H1 (cell line): Measurements from ENCODE around the gene TMEM220. TPM values are rescaled to one million over a fixed set of nuclear protein-coding genes. Genes with fewer than 3 reads are reported as not detected.

ENCODE experiments used
- CBX5 ChIP-seq: fragments of 300-800, 300-1000 bp; sonication (generic); IDR thresholded peaks from 2 replicates; pipeline ENCODE4 v1.7.1; 2016; ENCODE audit warnings: antibody characterized with exemption, low read length, low read depth
- GTF2F1 ChIP-seq: IDR thresholded peaks from 2 replicates; pipeline ENCODE4 v1.6.1; 2012; ENCODE audit warnings: low read depth, low read length, improper control_type of control experiment, borderline replicate concordance
- POLR2AphosphoS5 ChIP-seq: IDR thresholded peaks from 2 replicates; pipeline ENCODE4 v1.6.1; 2011; ENCODE audit warnings: low read depth, low read length
- RNF2 ChIP-seq: fragments of 200-900, 300-1000 bp; sonication (generic); IDR thresholded peaks from 2 replicates; pipeline ENCODE4 v1.7.1; 2016; ENCODE audit warnings: borderline replicate concordance, low read depth, mild to moderate bottlenecking, antibody characterized with exemption, low read length; ENCODE audit not compliant: poor library complexity, severe bottlenecking; ENCODE audit errors: missing control alignments
- RXRA ChIP-seq: IDR thresholded peaks from 2 replicates; pipeline ENCODE4 v1.6.1; 2011; ENCODE audit warnings: low read depth, mild to moderate bottlenecking, low read length, moderate library complexity; ENCODE audit not compliant: insufficient read depth
- SRF ChIP-seq: IDR thresholded peaks from 2 replicates; pipeline ENCODE4 v1.6.1; 2011; ENCODE audit warnings: mild to moderate bottlenecking, low read depth, low read length, moderate library complexity
- SUZ12 ChIP-seq: fragments of 200-600 bp; sonication (generic); IDR thresholded peaks from 2 replicates; pipeline ENCODE4 v1.6.1; 2012; ENCODE audit warnings: mild to moderate bottlenecking, inconsistent platforms, low read length, moderate library complexity, mixed read lengths
- polyA plus RNA-seq, 7 experiments: library from polyadenylated mRNA; depleted of rRNA in 3 of 7; stranded (reverse) in 5 of 7; unstranded in 2 of 7; fragments of >200 nt in 5 of 7; fragments of 200-250 nt in 2 of 7; gene quantifications; 1 replicate in 5 of 7; 2 replicates in 1 of 7; 4 replicates in 1 of 7; pipeline versions ENCODE4 v1.2.1 to v1.2.3, GENCODE V29; 2011 to 2013; ENCODE audit warnings: missing spikeins in 2 of 7, mixed read lengths in 2 of 7
- total RNA-seq: library from RNA; stranded (reverse); fragmentation: NEBNext Ultra II Directional; extraction: Animal tissue kit (Norgen Biotek cat#: 25700); gene quantifications from 2 replicates; pipeline ENCODE4 v1.2.1, GENCODE V29; 2021
- TF ChIP-seq, protein P1 (sequence below): fragments of 300-600 bp; sonication (generic); IDR thresholded peaks from 2 replicates; pipeline ENCODE4 v1.7.1; 2012; ENCODE audit warnings: low read length, moderate library complexity, mild to moderate bottlenecking, inconsistent platforms; ENCODE audit not compliant: insufficient replicate concordance

The TMEM220 gene
- total and polyA plus RNA-seq, 2 of the 8 experiments (the other 6 are each of a cell fraction or from before 2014, with no cell fraction given): 3.8 to 4.1 TPM

DNA sequence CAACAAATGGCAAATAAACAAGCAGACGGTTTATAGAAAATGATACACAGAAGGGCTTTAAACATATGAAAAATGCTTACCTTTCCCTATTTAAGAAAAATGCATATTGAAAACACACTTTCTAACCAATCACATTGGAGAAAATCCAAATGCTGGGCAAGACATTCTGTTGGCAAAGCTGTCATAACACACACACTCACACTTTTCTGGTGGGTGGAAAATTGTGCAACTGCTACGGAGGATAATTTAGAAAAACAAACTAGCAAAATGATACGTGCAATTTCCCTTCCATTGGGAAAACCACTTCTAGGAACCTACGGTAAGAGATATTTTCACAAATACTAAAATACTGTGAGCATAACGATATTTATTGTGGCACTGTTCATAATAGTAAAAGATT is 62.9 kb downstream of the TMEM220 start (continued):
- TF ChIP-seq, protein P1, sequence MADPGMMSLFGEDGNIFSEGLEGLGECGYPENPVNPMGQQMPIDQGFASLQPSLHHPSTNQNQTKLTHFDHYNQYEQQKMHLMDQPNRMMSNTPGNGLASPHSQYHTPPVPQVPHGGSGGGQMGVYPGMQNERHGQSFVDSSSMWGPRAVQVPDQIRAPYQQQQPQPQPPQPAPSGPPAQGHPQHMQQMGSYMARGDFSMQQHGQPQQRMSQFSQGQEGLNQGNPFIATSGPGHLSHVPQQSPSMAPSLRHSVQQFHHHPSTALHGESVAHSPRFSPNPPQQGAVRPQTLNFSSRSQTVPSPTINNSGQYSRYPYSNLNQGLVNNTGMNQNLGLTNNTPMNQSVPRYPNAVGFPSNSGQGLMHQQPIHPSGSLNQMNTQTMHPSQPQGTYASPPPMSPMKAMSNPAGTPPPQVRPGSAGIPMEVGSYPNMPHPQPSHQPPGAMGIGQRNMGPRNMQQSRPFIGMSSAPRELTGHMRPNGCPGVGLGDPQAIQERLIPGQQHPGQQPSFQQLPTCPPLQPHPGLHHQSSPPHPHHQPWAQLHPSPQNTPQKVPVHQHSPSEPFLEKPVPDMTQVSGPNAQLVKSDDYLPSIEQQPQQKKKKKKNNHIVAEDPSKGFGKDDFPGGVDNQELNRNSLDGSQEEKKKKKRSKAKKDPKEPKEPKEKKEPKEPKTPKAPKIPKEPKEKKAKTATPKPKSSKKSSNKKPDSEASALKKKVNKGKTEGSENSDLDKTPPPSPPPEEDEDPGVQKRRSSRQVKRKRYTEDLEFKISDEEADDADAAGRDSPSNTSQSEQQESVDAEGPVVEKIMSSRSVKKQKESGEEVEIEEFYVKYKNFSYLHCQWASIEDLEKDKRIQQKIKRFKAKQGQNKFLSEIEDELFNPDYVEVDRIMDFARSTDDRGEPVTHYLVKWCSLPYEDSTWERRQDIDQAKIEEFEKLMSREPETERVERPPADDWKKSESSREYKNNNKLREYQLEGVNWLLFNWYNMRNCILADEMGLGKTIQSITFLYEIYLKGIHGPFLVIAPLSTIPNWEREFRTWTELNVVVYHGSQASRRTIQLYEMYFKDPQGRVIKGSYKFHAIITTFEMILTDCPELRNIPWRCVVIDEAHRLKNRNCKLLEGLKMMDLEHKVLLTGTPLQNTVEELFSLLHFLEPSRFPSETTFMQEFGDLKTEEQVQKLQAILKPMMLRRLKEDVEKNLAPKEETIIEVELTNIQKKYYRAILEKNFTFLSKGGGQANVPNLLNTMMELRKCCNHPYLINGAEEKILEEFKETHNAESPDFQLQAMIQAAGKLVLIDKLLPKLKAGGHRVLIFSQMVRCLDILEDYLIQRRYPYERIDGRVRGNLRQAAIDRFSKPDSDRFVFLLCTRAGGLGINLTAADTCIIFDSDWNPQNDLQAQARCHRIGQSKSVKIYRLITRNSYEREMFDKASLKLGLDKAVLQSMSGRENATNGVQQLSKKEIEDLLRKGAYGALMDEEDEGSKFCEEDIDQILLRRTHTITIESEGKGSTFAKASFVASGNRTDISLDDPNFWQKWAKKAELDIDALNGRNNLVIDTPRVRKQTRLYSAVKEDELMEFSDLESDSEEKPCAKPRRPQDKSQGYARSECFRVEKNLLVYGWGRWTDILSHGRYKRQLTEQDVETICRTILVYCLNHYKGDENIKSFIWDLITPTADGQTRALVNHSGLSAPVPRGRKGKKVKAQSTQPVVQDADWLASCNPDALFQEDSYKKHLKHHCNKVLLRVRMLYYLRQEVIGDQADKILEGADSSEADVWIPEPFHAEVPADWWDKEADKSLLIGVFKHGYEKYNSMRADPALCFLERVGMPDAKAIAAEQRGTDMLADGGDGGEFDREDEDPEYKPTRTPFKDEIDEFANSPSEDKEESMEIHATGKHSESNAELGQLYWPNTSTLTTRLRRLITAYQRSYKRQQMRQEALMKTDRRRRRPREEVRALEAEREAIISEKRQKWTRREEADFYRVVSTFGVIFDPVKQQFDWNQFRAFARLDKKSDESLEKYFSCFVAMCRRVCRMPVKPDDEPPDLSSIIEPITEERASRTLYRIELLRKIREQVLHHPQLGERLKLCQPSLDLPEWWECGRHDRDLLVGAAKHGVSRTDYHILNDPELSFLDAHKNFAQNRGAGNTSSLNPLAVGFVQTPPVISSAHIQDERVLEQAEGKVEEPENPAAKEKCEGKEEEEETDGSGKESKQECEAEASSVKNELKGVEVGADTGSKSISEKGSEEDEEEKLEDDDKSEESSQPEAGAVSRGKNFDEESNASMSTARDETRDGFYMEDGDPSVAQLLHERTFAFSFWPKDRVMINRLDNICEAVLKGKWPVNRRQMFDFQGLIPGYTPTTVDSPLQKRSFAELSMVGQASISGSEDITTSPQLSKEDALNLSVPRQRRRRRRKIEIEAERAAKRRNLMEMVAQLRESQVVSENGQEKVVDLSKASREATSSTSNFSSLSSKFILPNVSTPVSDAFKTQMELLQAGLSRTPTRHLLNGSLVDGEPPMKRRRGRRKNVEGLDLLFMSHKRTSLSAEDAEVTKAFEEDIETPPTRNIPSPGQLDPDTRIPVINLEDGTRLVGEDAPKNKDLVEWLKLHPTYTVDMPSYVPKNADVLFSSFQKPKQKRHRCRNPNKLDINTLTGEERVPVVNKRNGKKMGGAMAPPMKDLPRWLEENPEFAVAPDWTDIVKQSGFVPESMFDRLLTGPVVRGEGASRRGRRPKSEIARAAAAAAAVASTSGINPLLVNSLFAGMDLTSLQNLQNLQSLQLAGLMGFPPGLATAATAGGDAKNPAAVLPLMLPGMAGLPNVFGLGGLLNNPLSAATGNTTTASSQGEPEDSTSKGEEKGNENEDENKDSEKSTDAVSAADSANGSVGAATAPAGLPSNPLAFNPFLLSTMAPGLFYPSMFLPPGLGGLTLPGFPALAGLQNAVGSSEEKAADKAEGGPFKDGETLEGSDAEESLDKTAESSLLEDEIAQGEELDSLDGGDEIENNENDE: no peak
- TF ChIP-seq RNF2: no peak
- no peak for TF ChIP-seq SRF
- TF ChIP-seq GTF2F1: no peak
- TF ChIP-seq CBX5: no peak
- no peak for TF ChIP-seq SUZ12
- TF ChIP-seq POLR2AphosphoS5: no peak
- no peak for TF ChIP-seq RXRA
- TF ChIP-seq, all 59 proteins: peak for 0
